Liver (tissue), 3 donors: ENCODE results near the gene PPP4R3A.

ENCODE experiments used
- CTCF ChIP-seq: fragments of 150-350 bp; IDR thresholded peaks from 2 replicates; pipeline ENCODE4 v1.5.1; 2017; ENCODE audit warnings: improper control_type of control experiment, low read depth, low read length; ENCODE audit not compliant: missing input control
- GABPA ChIP-seq, 2 donors: IDR thresholded peaks in 1 of 2; conservative IDR thresholded peaks in 1 of 2; 2 replicates each; pipeline ENCODE4 v1.6.1; 2016; ENCODE audit warnings: antibody characterized with exemption in 2 of 2, mild to moderate bottlenecking in 1 of 2, moderate library complexity in 1 of 2
- HNF4G ChIP-seq: IDR thresholded peaks from 2 replicates; pipeline ENCODE4 v1.6.1; 2016; ENCODE audit warnings: antibody characterized with exemption
- MAX ChIP-seq: IDR thresholded peaks from 2 replicates; pipeline ENCODE4 v1.6.1; 2016; ENCODE audit warnings: antibody characterized with exemption
- RAD21 ChIP-seq, 2 donors: IDR thresholded peaks; 2 replicates each; pipeline ENCODE4 v1.6.1; 2016; ENCODE audit warnings: antibody characterized with exemption in 2 of 2, mild to moderate bottlenecking in 2 of 2
- RXRA ChIP-seq, 2 donors: IDR thresholded peaks; 2 replicates each; pipeline ENCODE4 v1.6.1; 2017 to 2018; ENCODE audit warnings: antibody characterized with exemption in 2 of 2, mild to moderate bottlenecking in 1 of 2
- SP1 ChIP-seq: IDR thresholded peaks from 2 replicates; pipeline ENCODE4 v1.6.1; 2018; ENCODE audit warnings: antibody characterized with exemption, mild to moderate bottlenecking
- TAF1 ChIP-seq: conservative IDR thresholded peaks from 2 replicates; pipeline ENCODE4 v1.6.1; 2016; ENCODE audit warnings: antibody characterized with exemption, mild to moderate bottlenecking
- TF ChIP-seq, protein P1 (sequence below): IDR thresholded peaks from 2 replicates; pipeline ENCODE4 v1.6.1; 2016; ENCODE audit warnings: antibody characterized with exemption
- TF ChIP-seq, protein P2 (sequence below): IDR thresholded peaks from 2 replicates; pipeline ENCODE4 v1.6.1; 2016; ENCODE audit warnings: antibody characterized with exemption
- TF ChIP-seq, protein P3 (sequence below): IDR thresholded peaks from 2 replicates; pipeline ENCODE4 v1.6.1; 2016; ENCODE audit warnings: antibody characterized with exemption, mild to moderate bottlenecking
- donor health status: healthy.
- donor health status: healthy.

- TF ChIP-seq CTCF (no peak), TAF1 (no peak), MAX (no peak), RAD21 (IDR thresholded peaks at IDR 0.05) (no peak), RXRA (IDR thresholded peaks at IDR 0.05) (no peak), GABPA (IDR thresholded peaks at IDR 0.05 in 1 of 2, conservative IDR thresholded peaks at IDR 0.05 in 1 of 2) (no peak), SP1 (no peak), HNF4G (no peak)
- TF ChIP-seq, protein P1, sequence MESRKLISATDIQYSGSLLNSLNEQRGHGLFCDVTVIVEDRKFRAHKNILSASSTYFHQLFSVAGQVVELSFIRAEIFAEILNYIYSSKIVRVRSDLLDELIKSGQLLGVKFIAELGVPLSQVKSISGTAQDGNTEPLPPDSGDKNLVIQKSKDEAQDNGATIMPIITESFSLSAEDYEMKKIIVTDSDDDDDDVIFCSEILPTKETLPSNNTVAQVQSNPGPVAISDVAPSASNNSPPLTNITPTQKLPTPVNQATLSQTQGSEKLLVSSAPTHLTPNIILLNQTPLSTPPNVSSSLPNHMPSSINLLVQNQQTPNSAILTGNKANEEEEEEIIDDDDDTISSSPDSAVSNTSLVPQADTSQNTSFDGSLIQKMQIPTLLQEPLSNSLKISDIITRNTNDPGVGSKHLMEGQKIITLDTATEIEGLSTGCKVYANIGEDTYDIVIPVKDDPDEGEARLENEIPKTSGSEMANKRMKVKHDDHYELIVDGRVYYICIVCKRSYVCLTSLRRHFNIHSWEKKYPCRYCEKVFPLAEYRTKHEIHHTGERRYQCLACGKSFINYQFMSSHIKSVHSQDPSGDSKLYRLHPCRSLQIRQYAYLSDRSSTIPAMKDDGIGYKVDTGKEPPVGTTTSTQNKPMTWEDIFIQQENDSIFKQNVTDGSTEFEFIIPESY, result no peak
- TF ChIP-seq, protein P2, sequence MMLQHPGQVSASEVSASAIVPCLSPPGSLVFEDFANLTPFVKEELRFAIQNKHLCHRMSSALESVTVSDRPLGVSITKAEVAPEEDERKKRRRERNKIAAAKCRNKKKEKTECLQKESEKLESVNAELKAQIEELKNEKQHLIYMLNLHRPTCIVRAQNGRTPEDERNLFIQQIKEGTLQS, result no peak
- TF ChIP-seq, protein P3, sequence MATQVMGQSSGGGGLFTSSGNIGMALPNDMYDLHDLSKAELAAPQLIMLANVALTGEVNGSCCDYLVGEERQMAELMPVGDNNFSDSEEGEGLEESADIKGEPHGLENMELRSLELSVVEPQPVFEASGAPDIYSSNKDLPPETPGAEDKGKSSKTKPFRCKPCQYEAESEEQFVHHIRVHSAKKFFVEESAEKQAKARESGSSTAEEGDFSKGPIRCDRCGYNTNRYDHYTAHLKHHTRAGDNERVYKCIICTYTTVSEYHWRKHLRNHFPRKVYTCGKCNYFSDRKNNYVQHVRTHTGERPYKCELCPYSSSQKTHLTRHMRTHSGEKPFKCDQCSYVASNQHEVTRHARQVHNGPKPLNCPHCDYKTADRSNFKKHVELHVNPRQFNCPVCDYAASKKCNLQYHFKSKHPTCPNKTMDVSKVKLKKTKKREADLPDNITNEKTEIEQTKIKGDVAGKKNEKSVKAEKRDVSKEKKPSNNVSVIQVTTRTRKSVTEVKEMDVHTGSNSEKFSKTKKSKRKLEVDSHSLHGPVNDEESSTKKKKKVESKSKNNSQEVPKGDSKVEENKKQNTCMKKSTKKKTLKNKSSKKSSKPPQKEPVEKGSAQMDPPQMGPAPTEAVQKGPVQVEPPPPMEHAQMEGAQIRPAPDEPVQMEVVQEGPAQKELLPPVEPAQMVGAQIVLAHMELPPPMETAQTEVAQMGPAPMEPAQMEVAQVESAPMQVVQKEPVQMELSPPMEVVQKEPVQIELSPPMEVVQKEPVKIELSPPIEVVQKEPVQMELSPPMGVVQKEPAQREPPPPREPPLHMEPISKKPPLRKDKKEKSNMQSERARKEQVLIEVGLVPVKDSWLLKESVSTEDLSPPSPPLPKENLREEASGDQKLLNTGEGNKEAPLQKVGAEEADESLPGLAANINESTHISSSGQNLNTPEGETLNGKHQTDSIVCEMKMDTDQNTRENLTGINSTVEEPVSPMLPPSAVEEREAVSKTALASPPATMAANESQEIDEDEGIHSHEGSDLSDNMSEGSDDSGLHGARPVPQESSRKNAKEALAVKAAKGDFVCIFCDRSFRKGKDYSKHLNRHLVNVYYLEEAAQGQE, result no peak
Observed at GRCh38 chr14:91508105-91508504, 2.0 kb downstream of the PPP4R3A start.
